Osteocyte (in vitro differentiated cells): ENCODE measurements around the gene EIF2D. TPM values are rescaled to one million over a fixed set of nuclear protein-coding genes. Genes with fewer than 3 reads are reported as not detected.
A peak's percentile ranks its signal among the peaks of the same experiment; 100 is the strongest.
"Not testable (repeated sequence)": the region's sequence is repeated elsewhere in the genome, so short reads cannot be mapped to it uniquely, and the experiment has no call there.

Experiments used
- DNase-seq: peaks from one replicate; pipeline ENCODE4 v3.0.0; 2021; ENCODE audit warnings: mixed read lengths; ENCODE audit not compliant: unreplicated experiment; ENCODE audit errors: extremely low spot score
- H3K27ac Mint-ChIP-seq: one replicate; pipeline ENCODE4 v1.8.0; 2021; ENCODE audit warnings: mild to moderate bottlenecking, mixed read lengths; ENCODE audit not compliant: unreplicated experiment
- H3K27me3 Mint-ChIP-seq: one replicate; pipeline ENCODE4 v1.8.0; 2021; ENCODE audit warnings: mixed read lengths; ENCODE audit not compliant: unreplicated experiment
- H3K36me3 Mint-ChIP-seq: one replicate; pipeline ENCODE4 v1.8.0; 2021; ENCODE audit warnings: mixed read lengths; ENCODE audit not compliant: unreplicated experiment
- H3K4me1 Mint-ChIP-seq: one replicate; pipeline ENCODE4 v1.8.0; 2021; ENCODE audit warnings: mixed read lengths; ENCODE audit not compliant: unreplicated experiment
- H3K4me3 Mint-ChIP-seq: one replicate; pipeline ENCODE4 v1.8.0; 2021; ENCODE audit warnings: mild to moderate bottlenecking, moderate library complexity, mixed read lengths; ENCODE audit not compliant: unreplicated experiment
- H3K9me3 Mint-ChIP-seq: one replicate; pipeline ENCODE4 v1.8.0; 2021; ENCODE audit warnings: mixed read lengths; ENCODE audit not compliant: unreplicated experiment
- CTCF ChIP-seq: fragments of 200-600 bp; sonication (generic); IDR thresholded peaks from 2 replicates; pipeline ENCODE4 v1.5.0; 2021; ENCODE audit warnings: antibody characterized with exemption, mild to moderate bottlenecking, moderate library complexity
- total RNA-seq: library from RNA; stranded (reverse); gene quantifications from 2 replicates; pipeline ENCODE4 v1.2.1, GENCODE V29; 2021

Gene EIF2D
- total RNA-seq, 1 donor from 2014 or later = 56.8 TPM

GRCh38 chr1:206647224-206647623 is 35.0 kb upstream of the EIF2D start:
- DNase-seq = no peak
- Mint-ChIP-seq H3K36me3 (peaks cover 3% of the 10 kb centered on the region), H3K4me1 (peaks cover 1% of the 10 kb centered on the region), H3K9me3 (no peaks in the 10 kb centered on the region), H3K27ac (no peak overlapping the region), H3K27me3 (no peaks in the 10 kb centered on the region), H3K4me3 (no peak overlapping the region)
- TF ChIP-seq CTCF = no peak

GRCh38 chr1:206646504-206646903 is 34.2 kb upstream of the EIF2D start:
- DNase-seq = no peak
- no peaks in the 10 kb centered on the region for H3K4me1 Mint-ChIP-seq
- no peak overlapping the region for H3K4me3 Mint-ChIP-seq
- no peak for TF ChIP-seq CTCF
- H3K36me3 Mint-ChIP-seq = peaks cover 3% of the 10 kb centered on the region
- H3K27ac Mint-ChIP-seq = no peak overlapping the region
- H3K27me3 Mint-ChIP-seq = no peaks in the 10 kb centered on the region
- H3K9me3 Mint-ChIP-seq = no peaks in the 10 kb centered on the region

- Mint-ChIP-seq H3K27ac (no peak overlapping the region), H3K4me3 (no peak overlapping the region), H3K4me1 (no peaks in the 10 kb centered on the region), H3K36me3 (peaks cover 3% of the 10 kb centered on the region), H3K9me3 (no peaks in the 10 kb centered on the region), H3K27me3 (no peaks in the 10 kb centered on the region)
- TF ChIP-seq CTCF = no peak
- DNase-seq = peak; percentile 13
Measured at GRCh38 chr1:206643118-206643698, 30.9 kb upstream of the EIF2D start.

- DNase-seq, H3K27ac Mint-ChIP-seq, H3K4me3 Mint-ChIP-seq, H3K4me1 Mint-ChIP-seq, H3K9me3 Mint-ChIP-seq, H3K27me3 Mint-ChIP-seq, H3K36me3 Mint-ChIP-seq: not testable (repeated sequence)
Measured at GRCh38 chr1:206642074-206642473, 29.8 kb upstream of the EIF2D start.

- H3K4me3 Mint-ChIP-seq = no peak overlapping the region
- peaks cover 2% of the 10 kb centered on the region for H3K27me3 Mint-ChIP-seq
- no peak for TF ChIP-seq CTCF
- no peak overlapping the region for H3K27ac Mint-ChIP-seq
- DNase-seq = no peak
- peaks cover 19% of the 10 kb centered on the region for H3K4me1 Mint-ChIP-seq
- H3K9me3 Mint-ChIP-seq = no peaks in the 10 kb centered on the region
- no peaks in the 10 kb centered on the region for H3K36me3 Mint-ChIP-seq
Measured at GRCh38 chr1:206637605-206638004, 25.3 kb upstream of the EIF2D start.

GRCh38 chr1:206636671-206637070 is 24.4 kb upstream of the EIF2D start:
- Mint-ChIP-seq H3K27me3 (peaks cover 6% of the 10 kb centered on the region), H3K4me3 (peak overlapping the region; percentile 79), H3K9me3 (no peaks in the 10 kb centered on the region), H3K27ac (no peak overlapping the region), H3K4me1 (peaks cover 19% of the 10 kb centered on the region), H3K36me3 (no peaks in the 10 kb centered on the region)
- no peak for TF ChIP-seq CTCF
- no peak for DNase-seq
